PC-3 (cell line): ENCODE results near the gene IFNA7.
"Not testable (repeated sequence)": the region's sequence is repeated elsewhere in the genome, so short reads cannot be mapped to it uniquely, and the experiment has no call there.

ENCODE experiments used
- CTCF ChIP-seq: fragments of 300-600 bp; sonication (generic); conservative IDR thresholded peaks from 2 replicates; pipeline ENCODE4 v1.5.1; 2017; ENCODE audit warnings: antibody characterized with exemption, low read depth, mild to moderate bottlenecking, low read length
- EZH2phosphoT487 ChIP-seq: fragments of 300-600 bp; sonication (generic); IDR thresholded peaks from 2 replicates; pipeline ENCODE4 v1.6.1; 2018; ENCODE audit warnings: mild to moderate bottlenecking, antibody characterized with exemption, low read length, borderline replicate concordance

GRCh38 chr9:21217211-21217610, 15.2 kb upstream of the IFNA7 start, which contains the start of gene IFNA16:
- not testable (repeated sequence) for TF ChIP-seq EZH2phosphoT487, CTCF
